ENCODE data around the gene HOXB2.

HOXB2 gene

DNA sequence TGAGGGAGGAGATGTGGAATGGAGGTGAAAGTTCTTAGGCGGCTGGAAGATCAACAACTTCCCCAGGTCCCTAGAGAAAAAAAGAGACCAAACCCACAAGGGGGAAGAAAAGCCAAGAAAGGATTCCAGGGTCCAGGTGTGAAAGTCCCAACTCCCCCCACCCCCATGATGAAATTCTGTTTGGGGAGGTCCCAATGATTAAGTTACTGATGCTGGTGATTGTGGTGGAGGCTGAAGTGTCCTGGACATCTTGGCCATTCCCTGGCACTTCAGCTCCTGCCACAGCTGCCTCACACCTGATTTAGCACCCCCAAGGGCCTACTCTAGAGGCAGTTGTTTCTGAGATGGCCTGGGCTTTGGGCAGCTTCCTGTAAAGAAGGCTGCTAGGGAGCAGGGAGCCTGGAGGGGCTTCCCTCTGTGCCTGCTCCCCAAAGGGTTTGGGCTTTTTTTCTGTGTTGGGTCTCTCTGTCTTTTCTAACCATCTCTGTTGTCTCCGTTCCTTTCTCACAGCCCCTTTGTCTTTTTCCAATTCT is 20.2 kb upstream of the HOXB2 start:
- DNase-seq, result no peak

DNA sequence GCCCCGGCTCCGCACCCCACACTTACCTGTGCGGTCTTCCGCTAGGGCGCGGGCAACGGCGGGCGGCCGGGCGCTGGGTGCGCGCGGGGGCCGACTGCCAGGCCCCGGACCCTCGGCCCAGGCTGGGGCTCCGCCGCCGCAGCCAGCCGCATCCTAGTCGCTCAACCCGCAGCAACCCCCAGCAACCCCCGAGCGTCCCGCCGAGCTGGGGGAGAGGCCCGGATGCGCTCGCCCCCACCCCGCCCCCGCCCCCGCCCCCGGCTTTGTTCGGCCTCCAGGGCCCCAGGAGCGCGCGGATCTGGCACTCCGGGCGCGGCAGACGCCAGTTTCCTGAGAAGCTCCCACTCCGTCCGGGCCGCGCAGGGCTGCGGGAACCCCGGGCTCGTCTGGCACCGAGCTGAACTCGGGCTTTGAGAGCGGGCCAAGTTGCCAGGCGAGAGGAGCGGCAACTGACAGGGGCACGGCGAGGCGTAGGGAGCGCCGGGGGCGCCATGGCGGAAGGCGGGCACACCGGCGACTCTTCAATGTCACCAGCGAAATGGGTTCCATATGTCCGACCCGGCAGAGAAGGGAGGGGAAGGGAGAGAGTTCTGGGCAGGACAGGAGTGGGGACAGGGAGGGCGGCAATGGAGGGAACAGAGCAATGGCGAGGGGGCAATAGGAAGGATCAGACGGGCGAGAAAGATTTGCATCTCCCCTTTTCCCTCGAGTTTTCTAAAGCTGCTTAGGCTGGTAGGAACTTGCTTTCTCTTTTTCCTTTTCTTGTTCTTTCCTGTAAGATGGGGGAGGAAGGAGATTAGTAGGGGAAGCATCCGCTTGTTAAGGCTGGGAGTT is 19.5 kb upstream of the HOXB2 start:
- no peak for DNase-seq

DNA sequence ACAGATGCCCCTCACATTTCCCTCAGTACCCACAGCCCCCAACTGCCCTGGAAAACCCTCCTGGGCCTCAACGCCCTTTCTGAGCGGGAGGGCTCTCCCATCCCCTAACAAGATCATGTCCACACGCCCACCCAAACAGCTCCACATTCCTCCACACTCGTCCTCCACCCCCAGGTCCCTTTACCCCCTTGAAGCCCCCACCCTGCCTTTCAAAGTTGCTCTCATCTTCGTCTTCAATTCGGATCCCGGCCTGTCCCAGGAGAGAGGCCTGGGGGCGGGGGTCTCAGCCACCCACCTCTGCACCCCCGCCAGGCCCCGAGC is 18.9 kb upstream of the HOXB2 start:
- no peak for DNase-seq

DNA sequence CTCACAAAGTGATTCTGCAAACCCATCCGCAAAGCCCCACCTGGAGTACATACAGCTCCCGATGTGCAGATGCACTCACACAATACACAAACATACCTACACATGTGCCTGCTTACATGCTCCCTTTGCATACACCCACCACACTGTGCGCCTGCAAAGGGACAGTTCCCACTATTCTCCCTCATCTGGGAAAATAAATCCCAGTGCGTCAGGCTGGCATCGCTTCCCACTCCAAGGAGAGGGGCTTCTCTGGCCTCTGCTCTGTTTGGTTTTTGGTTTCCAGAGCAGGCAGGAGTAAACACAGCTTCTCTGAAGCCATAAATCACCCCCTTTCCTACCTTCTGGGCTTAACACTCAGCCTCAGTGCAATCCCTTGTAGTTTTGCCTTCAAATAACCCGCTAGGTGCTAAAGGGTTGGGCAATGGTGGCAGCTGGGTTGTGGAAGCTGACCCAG is 18.5 kb upstream of the HOXB2 start:
- DNase-seq, result no peak

DNA sequence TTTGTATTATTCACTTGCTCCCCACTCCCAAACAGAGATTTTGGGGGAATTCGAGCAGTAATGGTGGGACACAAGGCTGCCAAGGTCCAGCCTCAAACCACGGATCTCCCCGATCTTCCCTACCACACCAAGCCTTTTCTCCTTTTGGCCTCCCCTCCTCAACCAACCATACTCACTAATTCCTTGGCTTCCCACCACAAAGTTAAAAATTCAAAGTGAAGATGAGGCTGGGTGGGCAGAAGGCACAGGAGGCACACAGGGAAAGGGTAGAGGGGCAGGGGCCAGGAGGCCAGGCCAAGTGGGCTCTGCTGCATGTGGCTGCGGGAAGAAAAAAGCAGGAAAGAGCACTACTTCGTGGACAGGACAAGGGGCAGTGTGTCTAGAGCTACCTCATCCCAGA is 18.0 kb upstream of the HOXB2 start:
- no peak for DNase-seq

DNA sequence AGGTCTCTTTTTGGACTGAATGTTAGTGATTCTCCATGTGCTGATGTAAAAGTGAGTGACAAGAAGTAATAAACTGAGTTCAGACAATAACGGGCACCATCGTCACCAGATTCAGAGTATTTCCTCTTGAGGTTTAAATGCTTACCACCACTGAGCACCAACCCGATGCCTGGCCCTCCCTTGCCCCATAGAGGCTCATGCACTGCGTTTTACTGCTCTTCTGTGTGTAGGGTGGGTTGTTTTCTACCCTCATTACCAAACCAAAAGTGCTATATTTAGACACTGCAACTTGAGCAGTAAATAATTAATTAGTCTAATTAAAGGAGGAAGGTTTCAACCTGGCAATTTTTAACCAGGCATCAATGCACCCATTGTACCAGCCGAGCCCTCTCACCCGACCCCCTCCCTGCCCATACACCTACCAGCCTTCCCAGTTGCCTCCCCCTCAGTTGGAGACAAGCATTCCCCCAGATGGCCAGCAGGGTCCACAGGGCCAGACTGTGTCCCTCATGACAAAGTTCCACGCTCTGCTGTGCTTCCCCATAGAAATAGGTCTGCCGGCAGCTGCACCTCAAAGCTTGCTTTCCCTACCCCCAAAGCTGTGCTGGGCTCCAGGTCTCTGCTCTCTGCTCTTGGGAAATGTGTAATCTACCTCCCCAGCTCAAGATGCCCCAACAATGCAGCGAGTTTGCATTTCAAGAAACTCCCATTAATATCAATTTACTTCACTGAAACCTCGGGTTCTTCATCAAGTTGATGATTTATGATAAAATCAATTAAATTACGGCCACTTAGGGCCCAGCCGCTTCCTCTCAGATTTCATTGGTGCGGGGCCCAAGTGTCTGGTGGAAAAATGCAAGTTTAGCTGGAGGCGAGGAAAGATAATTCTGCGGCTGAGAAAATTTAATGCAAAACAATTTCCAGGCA is 17.2 kb upstream of the HOXB2 start:
- DNase-seq, result no peak

DNA sequence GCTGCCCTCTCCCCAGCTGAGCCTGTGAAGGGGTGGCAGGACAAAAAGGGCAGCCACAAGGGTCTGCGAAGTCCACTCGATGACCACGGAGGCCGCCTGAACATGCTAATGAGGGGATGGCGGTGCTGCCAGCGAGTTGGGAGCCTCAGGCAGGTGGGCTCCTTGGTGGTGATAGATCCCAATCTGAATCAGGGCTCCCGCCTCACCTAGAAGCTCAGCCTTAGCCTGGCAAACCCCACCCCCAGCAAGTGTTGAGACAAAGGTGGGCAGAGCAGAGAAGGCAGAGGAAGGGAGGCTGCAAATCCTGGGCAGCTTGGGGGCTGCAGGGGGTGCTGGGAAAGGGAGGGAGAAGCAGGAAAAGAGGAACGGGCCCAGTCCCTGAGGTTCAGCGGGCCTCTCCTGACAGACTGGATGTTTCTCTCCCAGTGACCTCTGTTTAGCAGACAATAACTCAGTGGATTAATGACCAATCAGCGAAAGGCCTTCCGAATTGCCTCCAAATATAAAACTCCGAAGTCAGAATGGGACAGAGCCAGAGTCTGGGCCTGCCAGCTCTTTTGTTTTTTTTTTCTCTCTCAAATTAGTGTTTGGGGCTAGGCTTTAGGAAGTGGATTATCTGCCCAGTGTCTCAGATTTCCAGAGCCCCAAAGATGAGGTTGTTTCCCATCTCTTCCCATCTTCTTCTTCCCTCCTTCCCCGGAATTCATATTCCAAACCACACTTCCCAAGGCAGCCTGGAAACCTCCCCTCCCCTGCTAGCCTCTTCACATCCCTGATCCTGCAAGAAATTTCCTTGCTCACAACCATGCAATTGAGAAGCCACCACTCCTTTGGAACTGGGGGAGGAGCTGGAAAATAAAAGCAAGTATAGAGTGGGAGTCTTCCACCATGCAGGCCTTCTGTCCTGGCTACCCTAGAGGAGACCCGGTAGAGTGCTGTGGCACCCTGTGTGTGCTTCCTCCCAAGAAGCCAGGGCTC is 15.2 kb upstream of the HOXB2 start:
- no peak for DNase-seq

DNA sequence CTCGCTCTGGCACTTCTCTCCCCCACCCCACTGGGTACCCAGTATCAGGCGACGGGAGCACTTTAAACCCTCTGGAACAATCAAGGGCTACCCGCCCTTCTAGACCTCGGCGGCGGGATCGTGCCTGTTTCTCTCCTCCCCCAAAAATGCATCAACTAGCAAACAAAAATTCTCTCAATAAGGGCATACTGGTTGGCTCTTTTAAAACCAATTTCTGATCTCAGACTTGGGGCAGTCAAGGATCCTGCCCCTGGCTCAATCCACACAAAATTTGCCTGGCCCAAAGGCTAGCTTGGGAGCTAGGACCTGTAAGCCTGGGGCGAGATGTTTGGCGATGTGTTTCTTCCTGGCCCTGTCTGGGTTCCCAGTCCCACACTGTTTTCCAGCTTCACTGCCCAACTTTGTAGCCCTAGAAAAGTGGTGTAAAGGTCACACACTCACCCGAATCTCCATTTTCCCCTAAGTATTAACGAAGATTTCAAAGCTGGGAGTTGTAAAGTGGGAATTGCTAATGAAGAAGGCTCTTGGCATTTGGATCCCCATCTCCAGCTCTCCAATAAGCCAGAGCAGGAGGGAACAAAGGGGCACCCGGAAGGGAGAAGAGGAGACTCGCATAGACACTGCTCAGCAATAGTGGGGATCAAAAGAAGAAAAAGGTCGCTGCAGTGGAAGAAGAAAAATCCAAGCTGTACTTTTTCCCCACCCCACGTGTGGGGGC is 14.4 kb upstream of the HOXB2 start:
- DNase-seq, result no peak

DNA sequence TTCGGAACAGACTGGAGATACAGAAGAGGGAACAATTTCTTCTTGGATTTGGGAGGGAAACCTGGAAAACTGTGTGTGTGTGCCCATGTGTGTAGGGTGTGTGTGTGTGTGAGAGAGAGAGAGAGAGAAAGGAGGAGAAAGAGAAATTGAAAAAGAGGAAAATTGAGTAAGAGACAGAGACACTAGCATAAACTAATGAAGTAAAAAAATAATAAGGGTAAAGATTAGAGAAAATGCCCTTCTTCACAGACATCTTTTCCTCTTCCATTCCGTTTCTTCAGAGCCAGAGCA is 13.9 kb upstream of the HOXB2 start:
- DNase-seq, result no peak

DNA sequence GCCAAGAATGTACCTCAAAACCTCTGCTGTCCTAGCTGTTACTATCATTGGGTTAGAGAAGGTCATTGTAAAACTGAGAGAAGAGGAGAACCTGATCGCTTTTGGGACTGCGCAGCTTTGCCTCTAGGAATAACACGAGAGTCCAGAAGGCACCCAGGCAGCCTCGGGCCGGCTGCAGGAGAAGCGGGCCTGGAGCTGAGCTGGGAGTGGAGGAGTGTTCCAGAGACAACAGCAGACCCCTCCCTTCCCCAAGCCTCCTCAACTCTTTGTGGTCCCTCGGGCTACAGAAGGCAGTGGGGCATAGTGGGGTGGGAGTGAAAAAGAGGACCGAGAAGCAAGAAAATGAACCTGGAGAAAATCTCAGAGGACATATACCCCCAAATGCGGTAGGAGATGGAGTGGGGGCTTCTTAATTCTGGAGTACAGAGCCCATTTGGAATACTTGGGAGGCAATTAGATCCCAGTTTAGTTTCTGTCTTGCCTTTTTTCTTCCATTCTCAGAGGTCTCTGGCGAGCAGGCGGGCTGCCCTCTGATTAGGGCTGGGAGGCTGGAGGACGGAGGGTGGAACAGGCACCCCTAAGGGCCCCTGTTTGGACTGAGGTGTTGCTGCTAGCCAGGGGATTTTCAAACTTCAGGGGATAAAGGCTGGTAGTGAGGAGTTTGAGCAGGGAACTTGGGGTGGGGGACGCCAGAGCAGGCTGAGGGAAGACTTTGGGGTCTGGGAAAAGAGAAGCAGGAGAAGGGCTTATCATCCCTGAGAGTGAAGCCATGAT is 13.3 kb upstream of the HOXB2 start:
- no peak for DNase-seq

DNA sequence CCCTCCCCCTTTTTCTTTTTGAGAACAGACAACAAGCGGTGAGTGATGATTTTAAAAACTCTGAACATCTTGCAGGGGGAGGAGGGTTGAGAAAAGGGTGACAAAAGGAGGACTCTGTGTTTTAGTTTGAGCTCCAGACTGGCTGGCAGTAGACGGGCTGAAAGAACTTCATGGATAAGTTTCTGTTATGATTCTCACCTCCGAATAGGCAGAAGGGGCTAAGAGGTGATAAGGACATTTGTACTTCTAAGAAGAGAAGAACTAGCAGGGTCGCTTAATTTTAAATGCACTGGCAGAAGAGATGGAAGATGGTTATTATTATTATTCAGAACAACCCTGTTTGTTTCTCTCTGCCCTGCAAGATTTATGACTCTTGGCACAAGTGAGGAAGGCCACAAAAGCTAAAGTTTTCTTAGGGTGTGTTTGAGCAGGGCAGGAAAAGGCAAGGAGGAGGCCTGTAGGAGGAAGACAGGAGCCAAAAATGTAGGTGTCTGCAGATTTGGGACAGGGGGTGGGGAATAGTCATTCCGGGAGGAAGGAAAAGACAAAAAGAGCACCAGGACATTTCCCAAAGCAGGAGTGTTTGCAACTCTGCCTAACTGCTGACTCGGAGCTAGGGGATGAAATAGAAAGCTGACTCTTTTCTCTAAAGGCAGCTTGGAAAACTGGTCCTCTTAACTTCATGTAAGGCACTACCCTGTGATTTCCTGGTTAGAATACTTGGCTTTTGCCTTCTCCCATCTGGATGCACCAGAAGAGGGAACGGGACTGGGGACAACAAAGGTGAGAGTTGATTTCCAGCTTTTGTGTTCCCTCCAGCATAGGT is 11.9 kb upstream of the HOXB2 start:
- DNase-seq, result no peak

DNA sequence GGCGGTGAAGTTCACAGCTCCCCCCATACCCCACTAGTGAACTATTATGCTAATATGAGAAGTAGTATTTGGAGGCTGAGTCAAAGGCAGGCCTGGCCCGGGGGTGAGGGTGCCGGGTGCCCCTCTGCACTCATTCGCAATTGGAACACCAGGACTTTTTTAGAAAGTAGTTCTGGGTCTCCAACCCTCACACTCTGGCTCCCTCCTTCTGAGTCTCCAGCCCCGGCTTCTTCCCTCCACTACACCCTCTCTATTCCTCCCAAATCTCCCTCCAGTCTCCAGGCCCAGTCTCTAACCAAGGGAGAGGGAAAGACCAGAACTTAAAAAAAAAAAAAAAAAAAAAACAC is 11.3 kb upstream of the HOXB2 start:
- no peak for DNase-seq

DNA sequence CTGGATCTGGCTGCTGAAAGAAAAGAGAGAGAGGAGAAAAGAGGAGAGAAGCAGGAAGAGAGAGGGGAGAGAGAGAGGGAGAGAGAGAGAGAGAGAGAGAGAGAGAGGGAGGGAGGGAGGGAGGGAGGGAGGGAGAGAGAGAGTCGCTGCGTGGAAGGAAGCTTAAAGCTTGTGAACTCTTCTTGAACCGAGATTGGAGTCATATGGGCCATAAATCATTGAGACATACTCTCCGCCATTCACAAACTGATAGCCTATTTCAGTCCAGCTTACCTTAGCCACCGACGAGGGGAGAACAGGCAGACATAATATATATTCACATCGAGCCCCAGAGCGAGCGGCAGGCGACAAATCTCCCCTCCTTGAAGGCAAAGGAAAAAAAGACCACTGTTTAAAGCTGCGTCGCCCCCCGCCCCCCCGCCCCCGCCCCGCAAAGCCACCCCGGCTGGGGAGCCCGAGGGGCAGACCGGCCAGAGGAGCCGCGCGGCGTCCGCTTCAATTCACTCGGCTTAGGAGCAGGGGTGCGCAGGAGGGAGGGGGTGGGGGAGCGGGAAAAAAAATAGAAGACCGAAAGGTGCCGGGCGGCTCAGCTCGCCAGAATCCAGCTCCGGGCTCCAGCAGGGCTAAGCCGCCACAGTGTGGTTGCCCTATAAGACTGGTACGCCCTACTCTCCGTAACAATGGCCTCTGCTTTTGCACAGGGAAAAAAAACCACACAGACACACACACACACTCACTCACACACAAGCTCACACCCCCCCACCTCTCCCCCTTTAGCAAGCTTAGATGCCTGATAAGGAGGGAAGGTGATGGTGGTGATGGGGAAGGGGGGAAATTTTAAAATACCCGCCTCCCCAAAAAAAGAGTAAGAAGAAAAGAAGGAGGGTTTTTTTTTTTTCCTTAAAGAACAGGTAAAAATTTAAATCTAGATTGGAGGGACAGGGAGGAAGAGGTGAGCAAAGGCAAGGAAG is 10.6 kb upstream of the HOXB2 start:
- peak; percentile 82 for DNase-seq

DNA sequence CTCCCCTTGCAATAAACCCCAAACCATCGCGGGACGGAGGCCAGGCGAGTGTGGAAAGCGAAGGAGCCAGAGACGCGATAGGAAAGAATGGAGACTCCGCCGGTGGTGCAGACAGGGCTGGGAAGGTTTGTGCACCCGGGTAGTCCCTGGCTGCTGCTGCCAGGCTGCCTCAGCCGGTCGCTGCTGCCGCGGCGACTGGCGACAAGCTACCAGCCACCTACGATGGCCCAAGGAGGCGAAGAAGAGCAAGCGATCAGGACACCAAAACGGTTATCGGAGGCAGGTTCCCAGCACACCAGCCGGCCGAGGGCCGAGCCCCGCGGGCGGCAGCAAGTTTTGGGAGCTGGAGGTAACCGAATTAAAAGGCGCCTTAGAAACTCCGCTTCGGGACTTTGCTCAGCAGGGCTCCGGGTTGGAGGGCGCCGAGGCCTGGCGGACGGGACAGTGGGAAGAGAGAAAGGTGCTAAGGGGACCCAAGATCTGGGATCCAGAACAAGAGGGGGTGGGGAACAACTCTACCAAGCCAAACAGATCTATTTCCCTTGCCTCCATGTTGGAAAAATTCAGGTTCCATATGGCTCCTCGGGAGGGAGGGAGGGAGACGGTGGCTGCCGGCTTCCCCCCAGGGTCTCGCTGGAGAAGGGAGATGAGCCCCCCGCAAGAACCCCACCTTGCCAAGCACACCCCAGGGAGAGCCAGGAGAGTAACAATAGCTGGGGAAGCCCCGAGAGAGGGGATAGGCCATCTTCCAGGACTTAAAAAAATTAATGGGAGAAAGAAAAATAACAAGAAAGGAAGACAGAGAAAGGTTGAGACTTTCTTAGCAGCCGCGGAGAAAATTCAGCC is 9.7 kb upstream of the HOXB2 start:
- DNase-seq, result peak; percentile 67

DNA sequence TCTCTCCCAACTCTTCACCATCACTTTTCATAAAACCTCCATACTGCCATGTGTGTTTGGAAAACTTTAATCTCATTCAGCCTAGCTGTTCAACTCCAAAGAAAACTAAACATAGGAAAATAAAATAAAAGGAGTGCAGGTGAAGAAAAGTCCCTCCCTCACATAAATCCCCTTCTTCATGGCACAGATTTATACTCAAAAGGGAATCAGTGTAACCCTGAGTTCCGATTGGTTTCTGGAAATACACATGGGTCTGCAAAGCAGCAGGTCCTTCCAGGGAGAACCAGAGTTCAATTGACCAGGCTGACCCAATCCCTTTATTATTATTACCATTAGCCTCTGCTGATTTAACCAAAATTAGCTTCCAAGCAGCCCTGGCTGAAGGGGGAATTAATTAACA is 8.9 kb upstream of the HOXB2 start:
- peak; percentile 38 for DNase-seq

DNA sequence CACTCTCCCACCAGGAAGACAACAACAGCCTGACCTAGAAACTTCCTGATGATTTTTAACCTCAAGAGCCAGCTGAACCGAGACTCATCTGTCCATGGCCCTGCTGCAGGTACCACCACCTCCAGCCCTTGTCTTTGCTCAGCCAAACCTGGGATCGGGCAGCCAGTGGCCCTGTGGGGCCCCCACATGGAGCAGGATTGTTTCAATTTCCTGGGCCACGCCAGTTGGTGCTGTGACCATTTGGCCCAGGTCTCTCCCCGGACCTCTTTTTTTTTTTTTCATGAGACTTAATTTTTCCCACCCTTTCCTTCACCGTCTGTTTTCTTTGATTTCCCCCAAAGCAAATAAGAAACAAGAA is 8.3 kb upstream of the HOXB2 start:
- no peak for DNase-seq

DNA sequence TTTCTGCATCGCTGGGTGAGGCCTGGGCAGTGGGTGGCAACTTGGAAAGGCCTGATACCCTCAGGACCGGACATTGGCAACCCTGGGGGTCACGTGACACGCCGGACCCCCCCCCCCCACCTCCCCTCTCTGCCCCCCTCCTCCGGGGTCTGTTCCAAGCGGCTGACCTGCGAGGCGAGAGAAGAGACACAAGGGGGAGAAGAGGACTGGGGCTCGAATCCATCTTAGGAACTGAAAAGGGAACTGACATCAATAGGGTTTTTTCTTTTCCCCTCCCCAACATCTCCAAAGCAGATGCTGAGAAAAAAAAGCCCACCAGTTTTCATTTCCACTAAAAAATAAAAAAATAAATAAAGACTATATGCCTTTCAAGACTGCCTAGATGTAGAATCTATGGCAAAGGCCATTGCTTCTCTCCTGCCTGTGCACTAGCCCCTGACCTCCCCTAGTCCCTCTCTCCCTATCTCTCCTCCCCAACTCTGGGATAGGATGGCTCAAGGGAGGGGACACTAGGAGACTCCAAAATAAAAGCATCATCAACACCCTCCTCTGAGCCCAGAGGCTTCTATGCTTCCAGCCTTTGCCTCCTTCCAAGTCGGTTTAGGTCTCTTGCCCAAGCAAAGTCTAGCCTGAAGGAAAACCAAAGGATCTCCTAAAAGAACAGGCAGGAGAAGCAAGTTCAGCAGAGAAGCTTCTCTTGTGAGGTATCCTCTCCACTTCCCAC is 7.7 kb upstream of the HOXB2 start:
- no peak for DNase-seq

Measured in DMS79 treated with DMSO at 0.1 percent for 48 hours (cell line).